Measurements from ENCODE around the gene NTRK1. TPM values are rescaled to one million over a fixed set of nuclear protein-coding genes. Genes with fewer than 3 reads are reported as not detected.

Gene NTRK1
- polyA plus RNA-seq, 1 donor = 1.1 TPM

DNA sequence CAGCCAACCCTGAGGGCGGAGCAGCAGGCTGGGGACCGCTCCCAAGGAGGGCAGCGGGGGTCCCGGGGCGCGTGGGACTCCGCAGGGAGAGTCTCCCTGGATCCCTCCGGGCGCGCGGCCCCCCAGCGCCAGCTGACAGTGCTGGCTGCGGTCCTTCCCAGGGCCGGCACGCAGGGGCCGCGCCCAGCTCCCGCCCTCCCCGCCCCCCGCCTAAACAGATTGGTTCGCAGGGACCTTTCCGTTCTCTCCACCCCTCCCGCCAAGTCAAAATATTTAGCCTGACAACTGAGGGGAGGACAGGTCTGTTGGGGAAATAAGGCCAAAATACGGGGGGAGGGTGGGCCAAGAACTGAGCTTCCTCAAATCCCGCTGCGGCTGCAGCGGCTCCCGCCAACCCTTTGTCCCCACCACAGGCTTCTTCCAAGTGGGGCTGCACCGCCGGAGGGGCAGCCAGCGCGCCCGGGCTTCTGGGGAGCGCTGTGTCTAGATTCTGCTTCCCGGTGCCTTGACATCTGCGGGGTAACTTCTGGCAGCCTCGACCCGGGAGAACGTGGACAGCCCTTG, 1.6 kb upstream of the NTRK1 start, which contains the start of gene INSRR:
Gene INSRR (minus strand): TSS at position 159 of the 564 bp plus-strand sequence. CDS start 496 bp downstream, outside the sequence.
- DNase-seq = no peak

DNA sequence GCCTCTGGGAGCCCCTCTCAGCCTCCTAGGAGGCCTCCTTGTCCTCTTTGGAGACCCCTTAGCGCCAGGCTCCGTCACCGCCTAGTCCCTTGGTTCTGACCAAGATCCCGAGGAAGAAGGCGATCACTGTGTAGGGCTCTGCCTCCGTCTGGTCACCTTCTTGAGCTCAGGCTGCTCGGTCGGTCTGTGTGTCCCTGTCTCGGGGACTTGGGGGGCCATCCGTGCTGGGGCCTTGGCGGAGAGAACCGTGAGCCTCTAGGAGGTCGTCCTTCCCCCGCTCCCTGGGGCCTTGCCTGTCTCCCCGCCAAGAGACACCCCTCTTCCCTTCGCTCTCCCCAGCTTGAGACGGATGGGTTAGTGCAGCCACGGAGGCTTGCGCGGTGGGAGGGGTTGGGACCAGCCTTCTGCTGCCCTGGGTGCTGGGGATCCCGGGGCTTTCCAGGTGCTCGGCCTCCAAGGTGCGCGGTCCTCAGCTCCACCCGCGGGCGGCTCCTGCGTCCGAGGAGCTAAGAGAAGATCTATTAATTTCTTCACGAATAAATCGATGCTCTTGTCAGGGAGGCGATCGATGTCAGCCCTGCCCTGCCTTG, 1.0 kb upstream of the NTRK1 start:
- DNase-seq = no peak

DNA sequence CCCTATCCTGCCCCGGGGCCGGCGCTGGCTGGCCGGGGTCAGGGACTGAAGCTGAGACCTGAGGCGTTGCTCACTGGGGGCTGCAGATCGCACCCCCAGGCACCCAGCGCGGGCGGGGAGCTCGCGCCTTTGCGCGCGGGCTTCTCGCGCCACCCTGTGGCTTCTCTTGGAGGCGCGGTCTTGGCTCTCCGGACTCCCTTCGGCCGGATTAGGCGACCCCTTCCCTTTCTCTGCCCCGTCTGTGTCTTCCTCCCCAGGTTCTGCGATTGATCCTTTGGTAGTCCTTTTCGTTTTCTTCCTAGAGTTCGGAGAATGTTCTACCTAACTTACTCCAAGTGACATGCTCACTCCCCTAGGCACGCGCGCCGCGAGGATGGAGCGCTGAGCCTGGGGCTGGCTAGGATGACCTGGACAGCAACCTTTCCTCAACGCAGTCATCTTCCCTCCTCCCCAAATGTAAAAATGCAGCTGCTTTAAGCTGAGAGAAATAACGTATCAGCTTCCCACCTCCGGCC, 495 bp upstream of the NTRK1 start:
- DNase-seq = no peak

DNA sequence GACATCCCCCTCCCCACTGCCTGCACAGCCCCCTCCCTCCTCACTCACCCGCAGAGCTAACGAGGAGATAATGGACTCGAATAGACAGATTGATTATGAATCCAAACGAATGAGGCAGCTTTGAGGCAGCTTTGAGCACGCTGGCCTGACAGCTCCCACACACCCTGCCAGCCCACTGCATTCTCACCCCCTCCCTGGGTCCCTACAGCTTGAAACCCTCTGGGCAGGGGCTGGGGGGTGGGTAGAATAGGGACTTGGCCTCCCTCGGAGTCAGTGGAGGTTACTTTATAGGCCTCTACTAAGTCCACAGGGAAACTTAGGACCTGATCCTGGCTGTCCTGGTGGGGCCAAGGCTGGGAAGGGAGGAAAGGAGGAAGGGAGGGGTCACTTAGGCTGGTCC, 1.9 kb downstream of the NTRK1 start:
- no peak for DNase-seq

DNA sequence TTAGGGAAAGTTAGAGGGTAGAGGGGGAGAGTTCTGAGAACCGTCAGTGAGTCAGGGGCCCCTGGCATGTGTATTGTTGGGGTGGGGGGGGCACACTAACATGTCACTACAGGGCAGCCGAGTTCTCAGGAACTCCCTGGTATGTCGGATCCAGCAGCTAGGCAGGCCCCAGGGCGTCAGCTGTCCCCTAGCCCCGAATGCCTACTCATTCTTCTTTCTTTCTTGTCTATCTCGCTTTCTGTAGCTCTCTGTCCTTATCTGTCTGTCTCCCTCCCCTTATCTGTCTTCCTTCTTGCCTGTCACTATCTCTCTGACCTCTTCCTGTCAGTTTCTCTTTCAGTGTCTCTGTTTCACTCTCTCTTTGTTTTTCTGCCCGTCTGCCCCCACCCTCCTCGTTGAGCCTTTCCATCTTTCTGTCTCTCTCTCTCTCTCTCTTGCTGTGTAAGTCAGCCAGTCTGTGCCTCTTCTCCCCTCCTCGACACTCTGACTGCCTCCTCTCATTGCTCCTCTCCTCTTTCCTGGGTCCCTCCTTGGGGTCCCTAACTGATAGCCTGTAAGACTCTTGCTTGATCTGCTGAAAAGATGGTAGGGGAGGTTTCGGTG, 2.4 kb downstream of the NTRK1 start:
- no peak for DNase-seq

DNA sequence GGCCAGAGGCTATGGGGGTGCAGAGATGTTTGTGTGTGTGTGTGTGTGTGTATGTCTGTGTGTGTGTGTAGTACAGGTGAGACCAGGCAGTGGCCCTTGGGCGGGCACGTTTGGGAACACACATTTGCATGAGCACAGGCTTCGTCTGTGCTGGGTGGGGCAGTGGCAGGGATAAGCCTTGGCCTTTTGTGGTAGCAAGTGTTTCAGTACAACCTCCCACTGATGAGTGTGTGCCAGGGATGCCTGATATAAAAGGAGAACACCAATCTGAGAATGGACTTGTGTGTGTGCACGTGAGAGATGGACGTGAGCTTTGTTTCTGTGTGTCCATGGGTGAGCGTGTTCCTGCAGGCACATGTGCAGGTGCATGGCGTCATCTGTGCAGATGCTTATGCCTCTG, 3.0 kb downstream of the NTRK1 start:
- no peak for DNase-seq

DNA sequence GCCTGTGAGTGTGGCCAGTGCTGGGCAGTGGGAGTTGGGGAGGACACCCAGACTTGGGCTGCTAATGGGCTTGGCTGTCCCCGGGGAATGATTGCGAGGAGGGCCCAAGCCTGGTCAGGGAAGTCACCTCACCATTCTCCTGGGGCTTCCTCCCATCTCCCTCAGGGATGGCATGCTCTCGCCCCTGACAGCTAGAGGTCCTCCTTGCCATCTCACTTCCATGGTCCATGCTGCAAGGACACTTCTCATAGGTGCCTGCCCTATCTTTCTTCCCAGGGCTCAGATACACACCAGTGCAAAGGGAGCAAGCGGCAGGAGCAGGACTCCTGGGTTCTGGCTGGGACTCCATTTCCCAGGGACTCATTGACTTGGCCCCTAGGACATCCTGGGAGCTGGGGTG, 4.1 kb downstream of the NTRK1 start:
- no peak for DNase-seq

DNA sequence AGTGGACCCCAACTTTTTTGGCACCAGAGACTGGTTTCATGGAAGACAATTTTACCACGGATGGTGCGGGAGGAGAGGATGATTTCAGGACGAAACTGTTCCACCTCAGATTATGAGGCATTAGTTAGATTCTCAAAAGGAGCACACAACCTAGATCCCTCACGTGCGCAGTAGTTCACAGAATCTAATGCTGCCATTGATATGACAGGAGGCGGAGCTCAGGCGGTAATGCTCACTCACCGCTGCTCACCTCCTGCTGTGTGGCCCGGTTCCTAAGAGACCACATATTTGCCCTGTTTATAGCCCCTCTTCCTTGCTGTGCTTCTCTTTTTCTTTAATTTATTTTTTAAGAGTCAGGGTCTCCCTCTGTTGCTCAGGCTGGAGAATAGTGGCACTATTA, 4.6 kb downstream of the NTRK1 start:
- no peak for DNase-seq

DNA sequence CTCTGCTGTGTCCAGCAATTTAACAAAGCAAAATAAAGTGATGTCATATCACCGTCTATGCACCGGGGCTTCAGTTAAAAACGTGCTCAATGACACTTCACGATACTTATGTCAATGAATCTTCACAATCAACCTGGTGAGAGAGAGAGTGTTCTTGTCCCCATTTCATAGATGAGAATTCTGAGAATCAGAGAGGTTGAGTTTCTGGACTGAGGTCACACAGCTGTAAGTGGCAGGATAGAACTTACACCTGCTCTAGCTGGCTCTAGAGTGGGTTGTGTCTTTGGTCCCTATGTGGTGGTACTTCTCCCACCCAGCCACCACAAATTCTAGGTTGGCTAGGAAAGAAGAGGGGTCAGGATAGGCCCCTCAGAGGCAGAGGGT, 5.2 kb downstream of the NTRK1 start:
- no peak for DNase-seq

DNA sequence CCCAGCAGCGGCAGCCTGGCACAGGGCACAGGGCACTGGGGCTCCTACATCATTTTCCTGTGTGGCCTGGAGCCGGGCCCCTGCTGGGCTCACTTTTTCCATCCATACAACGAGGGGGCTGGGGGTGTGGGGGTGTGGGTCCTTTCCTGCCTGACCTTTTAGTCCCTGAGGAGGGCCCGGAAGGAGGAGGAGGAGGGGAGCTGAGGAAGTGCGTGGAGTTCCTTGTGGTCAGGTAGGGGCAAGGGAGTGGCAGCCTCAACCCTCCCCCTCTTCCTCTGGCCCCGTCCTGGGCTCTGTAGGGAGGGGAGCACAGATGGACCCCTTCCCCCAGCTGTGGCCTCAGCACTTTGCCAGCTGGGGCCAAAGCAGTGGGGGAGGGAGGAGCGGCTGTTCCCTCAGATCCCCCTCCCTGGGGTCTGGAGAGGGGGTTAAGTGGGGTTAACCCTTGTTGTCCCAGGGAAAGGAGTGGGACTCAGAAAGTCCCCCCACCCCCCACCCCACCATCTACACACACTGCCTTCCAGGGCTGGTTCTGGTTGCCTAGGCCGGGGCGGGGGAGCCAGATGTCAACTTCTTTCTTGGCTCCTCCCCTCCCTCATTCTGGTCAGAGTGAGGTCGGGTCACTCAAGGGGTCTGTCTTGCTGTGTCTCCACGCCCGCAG, 5.7 kb downstream of the NTRK1 start:
- DNase-seq = no peak

DNA sequence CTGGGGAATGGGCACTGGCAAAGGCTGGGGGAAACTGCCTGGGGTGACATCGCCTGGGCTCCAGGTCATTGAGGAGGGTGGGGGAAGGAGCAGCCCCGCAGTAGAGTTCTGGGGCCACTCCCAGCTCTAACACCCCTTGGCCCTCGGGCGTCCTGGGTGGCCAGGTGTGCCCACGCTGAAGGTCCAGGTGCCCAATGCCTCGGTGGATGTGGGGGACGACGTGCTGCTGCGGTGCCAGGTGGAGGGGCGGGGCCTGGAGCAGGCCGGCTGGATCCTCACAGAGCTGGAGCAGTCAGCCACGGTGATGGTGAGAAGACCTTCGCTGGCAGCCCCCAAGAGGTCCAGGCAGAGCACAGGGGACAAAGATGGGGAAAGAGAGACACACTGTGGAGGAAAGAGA, 7.7 kb downstream of the NTRK1 start:
- no peak for DNase-seq

DNA sequence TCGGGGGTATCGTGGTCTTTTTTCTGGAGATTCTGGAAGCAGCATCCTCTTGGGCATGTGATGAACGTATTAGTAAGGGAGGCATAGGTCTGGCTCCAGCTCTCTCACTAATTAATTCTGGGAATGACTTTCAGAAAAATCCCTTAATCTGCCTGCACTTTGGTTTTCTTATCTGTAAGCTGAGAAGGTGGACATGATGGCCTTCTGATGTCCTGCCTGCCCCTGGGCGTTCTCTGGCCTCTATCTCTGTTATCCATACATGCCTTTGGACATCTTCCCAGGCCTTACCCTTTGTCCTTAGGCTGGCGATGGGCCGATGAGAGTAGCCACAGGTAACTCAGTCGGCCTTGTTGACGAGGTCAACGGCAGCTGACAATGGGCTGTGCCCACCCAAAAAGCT, 8.8 kb downstream of the NTRK1 start:
- no peak for DNase-seq

DNA sequence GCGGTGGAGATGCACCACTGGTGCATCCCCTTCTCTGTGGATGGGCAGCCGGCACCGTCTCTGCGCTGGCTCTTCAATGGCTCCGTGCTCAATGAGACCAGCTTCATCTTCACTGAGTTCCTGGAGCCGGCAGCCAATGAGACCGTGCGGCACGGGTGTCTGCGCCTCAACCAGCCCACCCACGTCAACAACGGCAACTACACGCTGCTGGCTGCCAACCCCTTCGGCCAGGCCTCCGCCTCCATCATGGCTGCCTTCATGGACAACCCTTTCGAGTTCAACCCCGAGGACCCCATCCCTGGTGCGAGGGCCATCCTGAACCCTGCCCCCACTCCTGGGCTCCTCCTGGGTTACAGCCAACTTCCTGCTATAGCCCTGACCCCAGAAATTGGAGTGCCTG, 13.0 kb downstream of the NTRK1 start:
- DNase-seq = no peak

DNA sequence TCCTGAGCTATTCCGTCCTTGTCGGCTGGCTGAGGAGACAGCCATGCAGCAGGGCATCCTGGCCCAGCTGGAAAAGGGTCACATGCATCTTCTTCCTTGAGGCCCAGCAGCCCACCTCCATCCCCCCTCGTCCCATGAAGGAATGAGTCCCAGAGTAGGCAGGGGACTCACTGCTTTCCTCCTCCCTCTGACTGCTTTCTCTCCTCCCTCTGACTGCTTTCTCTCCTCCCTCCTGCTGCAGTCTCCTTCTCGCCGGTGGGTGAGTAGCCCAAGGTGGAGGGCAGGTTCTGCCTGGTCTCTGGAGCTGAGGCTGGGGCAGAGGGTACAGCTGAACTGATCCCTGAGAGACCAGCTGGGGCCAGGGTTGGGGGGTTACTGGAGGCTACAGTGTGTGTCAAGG, 13.5 kb downstream of the NTRK1 start:
- no peak for DNase-seq

DNA sequence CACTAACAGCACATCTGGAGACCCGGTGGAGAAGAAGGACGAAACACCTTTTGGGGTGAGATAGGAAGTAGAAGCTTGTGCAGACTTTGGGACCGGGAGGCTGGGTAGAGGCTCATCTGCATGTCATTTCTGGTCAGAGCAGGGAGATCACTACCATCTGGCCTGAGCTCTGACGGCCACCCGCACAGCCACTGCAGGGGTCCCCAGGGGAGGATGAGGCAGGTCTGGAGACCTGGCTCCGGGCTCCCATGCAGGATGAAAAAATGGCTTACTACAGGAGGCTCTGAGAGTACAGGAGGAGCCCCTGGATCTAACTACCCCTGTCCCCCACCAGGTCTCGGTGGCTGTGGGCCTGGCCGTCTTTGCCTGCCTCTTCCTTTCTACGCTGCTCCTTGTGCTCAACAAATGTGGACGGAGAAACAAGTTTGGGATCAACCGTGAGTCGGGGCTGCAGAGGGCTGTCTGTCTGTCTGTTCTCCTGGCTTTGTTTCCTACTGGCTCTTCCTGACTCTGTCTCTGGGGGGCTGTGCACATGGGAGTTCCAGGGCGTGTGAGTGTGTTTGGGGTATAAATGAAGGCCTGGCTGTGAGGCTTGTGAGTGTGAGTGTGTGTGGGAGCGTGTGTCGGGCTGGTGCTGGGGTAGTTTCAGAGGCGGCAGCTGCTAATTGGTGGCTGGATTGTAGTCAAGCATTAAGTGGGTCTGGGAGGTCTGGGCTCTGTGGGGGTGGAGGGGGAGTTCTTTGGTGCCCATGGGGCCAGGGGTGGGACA, 14.1 kb downstream of the NTRK1 start:
- DNase-seq = no peak

DNA sequence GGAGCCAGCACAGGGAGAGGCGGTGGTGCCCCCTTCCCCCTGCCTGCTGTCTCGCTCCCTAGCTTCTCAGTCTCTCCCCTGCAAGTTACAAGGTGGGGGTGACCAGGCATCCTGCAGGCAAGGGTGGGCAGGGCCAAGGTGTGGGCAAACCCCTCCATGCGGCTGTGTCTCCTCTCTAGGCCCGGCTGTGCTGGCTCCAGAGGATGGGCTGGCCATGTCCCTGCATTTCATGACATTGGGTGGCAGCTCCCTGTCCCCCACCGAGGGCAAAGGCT, 14.6 kb downstream of the NTRK1 start:
- no peak for DNase-seq

DNA sequence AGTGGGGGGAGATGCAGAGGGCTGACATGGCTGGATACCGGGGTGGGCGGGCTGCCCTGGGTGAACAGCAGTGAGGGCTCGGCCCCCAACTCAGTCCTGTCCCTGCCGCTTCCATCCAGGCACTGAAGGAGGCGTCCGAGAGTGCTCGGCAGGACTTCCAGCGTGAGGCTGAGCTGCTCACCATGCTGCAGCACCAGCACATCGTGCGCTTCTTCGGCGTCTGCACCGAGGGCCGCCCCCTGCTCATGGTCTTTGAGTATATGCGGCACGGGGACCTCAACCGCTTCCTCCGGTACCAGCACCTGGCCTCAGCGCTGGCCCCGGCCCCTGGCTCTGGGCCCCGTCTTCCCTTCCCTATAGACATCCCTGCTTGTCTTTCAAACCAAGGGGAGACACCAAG, 15.6 kb downstream of the NTRK1 start:
- DNase-seq = no peak

DNA sequence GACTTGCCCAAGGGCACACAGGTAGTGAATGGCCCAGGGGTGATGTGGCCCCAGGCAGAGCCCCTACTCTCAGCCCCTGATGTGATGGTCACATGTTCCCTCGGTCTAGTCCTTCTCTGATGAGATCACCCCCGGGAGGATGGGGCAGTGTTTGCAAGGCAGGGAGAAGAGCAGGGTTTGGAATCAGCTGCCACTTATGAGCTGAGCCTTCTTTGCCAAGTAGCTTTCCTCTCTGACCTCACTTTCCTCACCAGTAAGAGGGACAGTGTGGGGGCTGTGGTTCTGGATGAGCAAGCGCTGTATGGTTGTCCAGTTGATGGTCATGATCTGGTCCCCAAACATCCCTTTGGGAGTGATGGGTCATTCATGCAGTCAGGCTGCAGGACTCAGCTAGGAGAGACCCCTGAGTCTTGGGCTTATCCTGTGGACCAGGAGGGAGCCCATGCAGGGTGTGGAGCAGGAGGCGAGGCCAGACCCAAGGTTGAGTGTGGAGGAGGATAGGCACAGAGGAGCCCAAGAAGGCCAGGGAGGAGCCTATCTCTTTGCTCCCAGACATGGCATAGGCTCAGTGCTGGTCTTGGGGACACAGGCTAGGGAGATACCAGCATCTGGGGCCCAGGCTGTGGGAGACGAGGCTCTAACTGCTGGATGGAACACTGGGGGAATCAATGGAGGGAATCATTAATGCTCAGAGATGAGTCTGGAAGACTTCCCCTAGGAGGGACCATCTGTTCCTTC, 16.9 kb downstream of the NTRK1 start:
- no peak for DNase-seq

DNA sequence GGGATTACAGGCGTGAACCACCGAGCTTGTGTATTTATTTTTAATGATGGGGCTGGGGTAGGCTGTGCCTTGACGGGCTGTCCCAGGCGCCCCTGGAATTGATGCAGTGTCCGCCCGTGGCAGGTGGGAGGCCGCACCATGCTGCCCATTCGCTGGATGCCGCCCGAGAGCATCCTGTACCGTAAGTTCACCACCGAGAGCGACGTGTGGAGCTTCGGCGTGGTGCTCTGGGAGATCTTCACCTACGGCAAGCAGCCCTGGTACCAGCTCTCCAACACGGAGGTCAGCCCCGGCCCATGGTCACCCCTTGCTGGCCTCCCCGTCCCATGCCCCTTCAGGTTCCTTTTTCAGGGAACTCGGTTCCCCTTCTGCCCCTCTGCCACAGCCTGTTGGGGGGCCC, 19.2 kb downstream of the NTRK1 start:
- no peak for DNase-seq

DNA sequence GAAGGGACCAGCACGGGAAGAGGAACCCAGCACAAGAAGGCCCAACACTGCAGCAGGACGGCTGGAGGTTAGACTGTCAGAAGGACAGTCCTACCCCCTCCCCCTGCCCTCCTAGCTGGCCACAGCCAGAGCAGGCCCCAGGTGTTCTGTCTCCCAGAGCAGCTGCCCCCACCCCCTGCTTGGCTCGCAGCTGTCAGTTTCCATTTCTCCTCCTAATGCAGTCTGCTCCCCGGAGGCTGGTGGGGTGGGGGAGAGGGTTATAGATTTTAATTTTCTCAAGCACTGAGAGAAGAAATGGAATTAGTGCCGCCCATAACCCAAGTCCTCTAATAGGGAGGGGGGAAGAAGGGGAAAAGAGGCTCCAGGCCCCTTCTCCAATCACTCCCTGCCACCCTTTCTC, 19.8 kb downstream of the NTRK1 start:
- DNase-seq = no peak

DNA sequence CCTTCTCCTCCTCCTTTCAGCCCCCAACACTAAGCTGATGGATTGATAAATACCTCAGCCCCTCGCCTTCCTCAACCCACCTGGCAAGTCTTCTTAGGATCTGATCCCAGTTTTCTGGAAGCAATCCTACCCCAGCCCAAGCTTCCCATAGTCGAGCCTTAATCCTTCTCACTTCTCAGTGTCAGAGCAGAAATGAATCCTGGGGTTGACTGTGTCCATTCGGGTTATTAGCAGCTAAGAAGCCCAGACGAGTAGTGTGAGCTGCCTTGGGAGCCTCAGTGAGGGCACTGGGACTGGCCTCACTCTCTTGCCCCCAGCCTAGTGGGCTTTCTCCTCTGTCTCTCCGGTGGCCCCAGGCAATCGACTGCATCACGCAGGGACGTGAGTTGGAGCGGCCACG, 20.4 kb downstream of the NTRK1 start:
- DNase-seq = no peak

DNA sequence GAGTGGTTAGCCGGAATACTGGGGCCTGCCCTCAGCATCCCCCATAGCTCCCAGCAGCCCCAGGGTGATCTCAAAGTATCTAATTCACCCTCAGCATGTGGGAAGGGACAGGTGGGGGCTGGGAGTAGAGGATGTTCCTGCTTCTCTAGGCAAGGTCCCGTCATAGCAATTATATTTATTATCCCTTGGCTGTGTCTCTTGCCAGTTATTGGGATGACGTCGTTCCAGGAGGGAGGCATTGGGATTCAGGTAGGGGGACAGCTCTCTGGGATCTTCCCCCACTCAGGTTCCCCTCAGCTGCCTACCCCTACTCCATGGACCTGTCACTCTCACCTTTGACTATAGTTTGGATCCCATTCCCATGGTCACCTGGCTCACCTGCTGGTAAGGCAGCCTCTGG, 21.0 kb downstream of the NTRK1 start:
- no peak for DNase-seq

DNA sequence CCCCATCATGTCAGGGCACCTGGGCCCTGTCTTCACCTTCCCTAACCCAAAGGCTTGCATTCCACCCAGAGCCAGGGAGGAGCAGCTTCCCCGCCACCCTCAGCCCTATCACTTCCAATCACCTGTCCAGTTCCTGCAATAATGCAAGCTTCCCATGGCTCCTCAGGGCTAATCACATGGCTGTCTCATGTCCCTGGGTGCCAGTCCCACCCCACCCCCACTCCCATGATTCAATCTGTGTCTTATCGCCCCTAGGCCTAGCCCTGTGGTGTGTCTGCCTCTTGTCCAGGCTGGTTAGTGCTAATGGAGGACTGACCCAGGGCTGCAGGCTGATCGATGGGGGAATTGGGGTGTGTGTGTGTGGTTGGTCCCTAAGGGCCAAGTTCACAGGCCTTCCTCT, 21.9 kb downstream of the NTRK1 start:
- DNase-seq = no peak
